ENCODE measurements around the gene CDK6. TPM values are rescaled to one million over a fixed set of nuclear protein-coding genes. Genes with fewer than 3 reads are reported as not detected.
A peak's percentile ranks its signal among the peaks of the same experiment; 100 is the strongest.

The CDK6 gene
- total RNA-seq, 3 donors from 2014 or later (not counting 1 experiment from before 2014, with no cell fraction given) = 41.1 to 46.3 (median 45.1) TPM

DNA sequence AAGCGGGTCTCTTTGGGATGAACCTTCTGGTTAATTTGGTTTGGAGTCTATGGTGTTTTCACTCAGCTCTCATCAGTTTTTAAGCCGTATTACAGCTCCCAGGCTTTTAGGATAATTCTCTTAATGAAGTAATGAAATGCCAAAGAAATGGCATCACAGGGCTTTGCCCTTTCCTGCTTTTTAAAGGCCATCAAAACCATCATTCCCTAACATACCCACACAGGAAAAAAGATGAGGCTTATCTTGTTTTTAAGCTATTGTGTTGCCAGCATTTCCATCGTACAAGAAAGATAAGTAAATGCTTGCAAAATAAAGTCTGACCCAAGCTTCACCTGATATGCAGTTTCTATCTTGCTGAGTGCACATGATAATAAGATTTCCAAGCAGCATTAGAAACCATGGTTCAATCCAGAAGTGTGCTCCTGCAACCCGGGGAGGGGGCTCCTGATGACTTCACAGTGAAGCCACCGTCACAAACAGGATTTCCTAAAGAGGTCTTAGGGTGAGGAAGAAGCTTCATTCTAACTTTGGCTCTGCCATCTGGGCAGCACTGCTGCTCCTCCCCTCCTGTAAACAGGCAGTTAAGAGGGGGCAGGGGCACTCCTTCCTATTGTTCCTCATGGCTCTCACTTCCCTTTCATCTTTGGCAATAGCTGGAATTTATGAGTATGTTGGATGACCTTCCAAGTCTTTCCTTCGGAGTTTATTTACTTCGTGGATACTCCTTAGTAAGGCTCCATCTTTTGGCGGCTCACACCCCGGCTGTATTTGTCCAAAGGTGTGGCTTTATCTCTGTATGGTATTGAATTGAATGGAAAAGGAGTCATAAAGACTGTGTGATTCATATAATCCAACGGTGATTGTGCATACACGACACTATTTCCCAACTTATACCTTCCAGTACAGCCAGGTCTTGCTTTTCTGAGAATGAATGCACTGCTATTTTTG lies 191.0 kb downstream of the CDK6 start:
- H3K4me3 Mint-ChIP-seq = no peak overlapping the region
- H3K9me3 Mint-ChIP-seq = no peaks in the 10 kb centered on the region
- no peaks in the 10 kb centered on the region for H3K9me3 ChIP-seq (ENCODE audit: control insufficient read depth, insufficient read depth, low read length)
- H3K27ac ChIP-seq (ENCODE audit: low read length) = no peak overlapping the region
- H3K4me1 ChIP-seq (ENCODE audit: control insufficient read depth, insufficient read depth, low read length) = peaks cover 20% of the 10 kb centered on the region
- no peak for ATAC-seq
- 45% methylated on average over 8 of the region's 11 CpGs for WGBS (ENCODE audit: insufficient coverage)
- H3K27me3 Mint-ChIP-seq (ENCODE audit: low read depth in 2 of 2) = no peaks in the 10 kb centered on the region
- no peaks in the 10 kb centered on the region for H3K27me3 ChIP-seq (ENCODE audit: control insufficient read depth, insufficient read depth, low read length)
- intact Hi-C loops (cut with micrococcal nuclease) = no loop called here
- TF ChIP-seq, protein P1, sequence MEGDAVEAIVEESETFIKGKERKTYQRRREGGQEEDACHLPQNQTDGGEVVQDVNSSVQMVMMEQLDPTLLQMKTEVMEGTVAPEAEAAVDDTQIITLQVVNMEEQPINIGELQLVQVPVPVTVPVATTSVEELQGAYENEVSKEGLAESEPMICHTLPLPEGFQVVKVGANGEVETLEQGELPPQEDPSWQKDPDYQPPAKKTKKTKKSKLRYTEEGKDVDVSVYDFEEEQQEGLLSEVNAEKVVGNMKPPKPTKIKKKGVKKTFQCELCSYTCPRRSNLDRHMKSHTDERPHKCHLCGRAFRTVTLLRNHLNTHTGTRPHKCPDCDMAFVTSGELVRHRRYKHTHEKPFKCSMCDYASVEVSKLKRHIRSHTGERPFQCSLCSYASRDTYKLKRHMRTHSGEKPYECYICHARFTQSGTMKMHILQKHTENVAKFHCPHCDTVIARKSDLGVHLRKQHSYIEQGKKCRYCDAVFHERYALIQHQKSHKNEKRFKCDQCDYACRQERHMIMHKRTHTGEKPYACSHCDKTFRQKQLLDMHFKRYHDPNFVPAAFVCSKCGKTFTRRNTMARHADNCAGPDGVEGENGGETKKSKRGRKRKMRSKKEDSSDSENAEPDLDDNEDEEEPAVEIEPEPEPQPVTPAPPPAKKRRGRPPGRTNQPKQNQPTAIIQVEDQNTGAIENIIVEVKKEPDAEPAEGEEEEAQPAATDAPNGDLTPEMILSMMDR (IDR thresholded peaks at IDR 0.05) = no peak
- no peak overlapping the region for H3K4me3 ChIP-seq (ENCODE audit: low read length)
- H3K36me3 ChIP-seq (ENCODE audit: control insufficient read depth, insufficient read depth, low read length) = no peaks in the 10 kb centered on the region
- peak overlapping the region; percentile 41 to 78 for H3K27ac Mint-ChIP-seq
- no peaks in the 10 kb centered on the region for H3K36me3 Mint-ChIP-seq
- H3K4me1 Mint-ChIP-seq = peaks cover 36 to 59% of the 10 kb centered on the region in 2 donors
- no peak for DNase-seq

DNA sequence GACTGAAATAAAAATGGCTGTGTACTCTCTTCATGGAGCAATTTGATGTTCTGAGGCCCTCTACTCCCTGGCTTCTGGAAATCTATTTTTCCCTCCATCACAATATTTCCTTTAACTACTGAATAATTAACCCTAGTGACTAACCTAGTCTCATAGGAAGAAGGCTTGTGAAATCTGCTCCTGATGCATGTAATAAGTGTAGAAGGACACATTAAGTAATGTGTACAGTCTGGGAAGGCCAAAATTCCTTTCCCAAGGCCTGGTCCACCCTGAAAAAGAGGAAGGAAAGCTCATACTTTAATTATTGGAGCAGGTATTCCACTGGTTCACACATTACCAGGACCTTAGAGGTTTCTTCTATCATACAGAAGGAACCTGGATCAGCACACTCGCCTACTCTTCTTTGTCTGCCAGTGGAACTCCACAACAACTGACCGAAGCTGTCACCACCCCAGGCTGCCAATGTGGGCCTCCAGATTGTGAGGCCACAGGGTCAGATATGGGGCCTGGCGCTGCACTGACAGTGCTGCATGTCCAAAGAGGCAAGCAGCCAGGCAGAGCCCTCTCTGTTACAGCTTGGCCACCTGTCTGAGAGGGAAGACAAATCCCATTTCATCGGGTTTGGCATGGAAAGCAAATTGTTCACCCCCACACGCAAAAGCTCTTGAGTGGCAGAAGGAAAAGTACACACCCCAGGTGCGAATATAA lies 191.8 kb downstream of the CDK6 start:
- no peaks in the 10 kb centered on the region for H3K9me3 ChIP-seq (ENCODE audit: control insufficient read depth, insufficient read depth, low read length)
- WGBS (ENCODE audit: insufficient coverage) = 94% methylated on average over 6 of the region's 6 CpGs
- H3K27ac ChIP-seq (ENCODE audit: low read length) = no peak overlapping the region
- Mint-ChIP-seq H3K27ac (peak overlapping the region; percentile 41 to 88), H3K9me3 (no peaks in the 10 kb centered on the region), H3K4me1 (peaks cover 44 to 60% of the 10 kb centered on the region in 2 donors), H3K27me3 (ENCODE audit: low read depth in 2 of 2) (no peaks in the 10 kb centered on the region), H3K36me3 (no peaks in the 10 kb centered on the region), H3K4me3 (no peak overlapping the region)
- intact Hi-C loops (cut with micrococcal nuclease) = no loop called here
- no peaks in the 10 kb centered on the region for H3K36me3 ChIP-seq (ENCODE audit: control insufficient read depth, insufficient read depth, low read length)
- TF ChIP-seq, protein P1 (IDR thresholded peaks at IDR 0.05) = no peak
- H3K4me3 ChIP-seq (ENCODE audit: low read length) = no peak overlapping the region
- no peak for DNase-seq
- peaks cover 24% of the 10 kb centered on the region for H3K4me1 ChIP-seq (ENCODE audit: control insufficient read depth, insufficient read depth, low read length)
- H3K27me3 ChIP-seq (ENCODE audit: control insufficient read depth, insufficient read depth, low read length) = no peaks in the 10 kb centered on the region
- no peak for ATAC-seq

DNA sequence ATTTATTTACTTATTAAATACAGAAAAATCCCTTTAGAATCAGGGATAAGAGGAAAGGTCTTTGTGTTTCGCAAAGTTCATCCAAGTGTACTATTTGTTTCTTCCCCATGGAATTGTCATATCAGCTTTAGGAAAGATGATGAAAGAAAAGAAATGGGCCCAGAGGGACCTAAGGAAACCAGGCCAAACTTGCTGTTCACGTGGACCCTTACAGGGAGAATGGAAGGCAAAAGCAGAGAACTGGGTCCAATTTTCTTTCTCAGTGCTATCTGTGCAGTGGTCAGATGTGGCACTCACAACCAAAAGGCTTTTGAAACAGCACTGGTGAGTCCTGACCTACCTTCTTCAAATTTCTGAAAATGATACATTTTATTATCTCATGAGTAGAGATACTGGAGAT lies 192.6 kb downstream of the CDK6 start:
- DNase-seq = no peak
- H3K4me3 Mint-ChIP-seq = no peak overlapping the region
- WGBS (ENCODE audit: insufficient coverage) = 97% methylated on average over 2 of the region's 2 CpGs
- no peaks in the 10 kb centered on the region for H3K36me3 ChIP-seq (ENCODE audit: control insufficient read depth, insufficient read depth, low read length)
- peaks cover 27% of the 10 kb centered on the region for H3K4me1 ChIP-seq (ENCODE audit: control insufficient read depth, insufficient read depth, low read length)
- H3K36me3 Mint-ChIP-seq = no peaks in the 10 kb centered on the region
- ATAC-seq = no peak
- no peaks in the 10 kb centered on the region for H3K9me3 ChIP-seq (ENCODE audit: control insufficient read depth, insufficient read depth, low read length)
- no peak overlapping the region for H3K4me3 ChIP-seq (ENCODE audit: low read length)
- H3K27me3 Mint-ChIP-seq (ENCODE audit: low read depth in 2 of 2) = no peaks in the 10 kb centered on the region
- intact Hi-C loops (cut with micrococcal nuclease) = no loop called here
- peak overlapping the region; percentile 88 to 93 for H3K27ac Mint-ChIP-seq
- H3K9me3 Mint-ChIP-seq = no peaks in the 10 kb centered on the region
- TF ChIP-seq, protein P1 (IDR thresholded peaks at IDR 0.05) = no peak
- no peak overlapping the region for H3K27ac ChIP-seq (ENCODE audit: low read length)
- H3K4me1 Mint-ChIP-seq = peaks cover 51 to 67% of the 10 kb centered on the region in 2 donors
- H3K27me3 ChIP-seq (ENCODE audit: control insufficient read depth, insufficient read depth, low read length) = no peaks in the 10 kb centered on the region
